CD1c-positive myeloid dendritic cell (primary cell): ENCODE results near the gene LSM8.
"Not testable (repeated sequence)": the region's sequence is repeated elsewhere in the genome, so short reads cannot be mapped to it uniquely, and the experiment has no call there.

Experiments
- DNase-seq: peaks from one replicate; pipeline ENCODE4 v3.0.0-alpha.2; 2016; ENCODE audit errors: extremely low spot score

LSM8 gene

GRCh38 chr7:118183786-118184564, at the start of gene LSM8:
Gene LSM8, plus strand, starts transcription at chr7:118184164. Its CDS starts 60 bp downstream, at chr7:118184224.
- DNase-seq: peak; percentile 100

DNA sequence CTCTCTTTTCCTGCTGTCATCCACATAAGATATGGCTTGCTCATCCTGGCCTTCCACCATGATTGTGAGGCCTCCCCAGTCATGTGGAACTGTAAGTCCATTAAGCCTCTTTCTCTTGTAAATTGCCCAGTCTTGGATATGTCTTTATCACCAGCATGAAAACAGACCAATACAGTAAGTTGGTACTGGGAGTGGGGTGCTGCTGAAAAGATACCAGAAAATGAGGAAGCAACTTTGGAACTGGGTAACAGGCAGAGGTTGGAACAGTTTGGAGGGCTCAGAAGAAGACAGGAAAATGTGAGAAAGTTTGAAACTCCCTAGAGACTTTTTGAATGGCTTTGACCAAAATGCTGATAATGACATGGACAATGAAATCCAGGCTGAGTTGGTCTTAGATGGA, 49.5 kb upstream of the LSM8 start:
- not testable (repeated sequence) for DNase-seq

GRCh38 chr7:118140468-118140867, 43.5 kb upstream of the LSM8 start:
- no peak for DNase-seq

DNA sequence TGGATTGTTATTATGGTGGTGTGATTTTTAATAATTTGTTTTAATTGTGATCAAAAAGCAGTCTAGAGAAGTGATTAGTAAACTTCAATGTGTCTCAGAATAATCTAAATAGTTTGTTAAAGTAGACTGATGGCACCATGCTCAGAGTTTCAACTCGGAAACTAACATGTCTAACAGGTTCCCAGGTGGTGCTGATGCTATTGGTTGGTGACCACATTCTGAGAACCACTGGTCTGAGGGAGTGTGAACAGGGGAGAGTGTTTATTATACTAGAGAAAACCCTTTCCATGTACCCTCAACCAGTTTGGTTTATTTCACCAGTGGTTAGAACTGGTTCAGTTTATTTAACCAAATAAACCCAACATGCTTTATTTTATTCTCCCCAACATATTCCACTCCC, 42.0 kb upstream of the LSM8 start:
- DNase-seq: no peak

- DNase-seq: no peak
These were observed 35.0 kb upstream of the LSM8 start for GRCh38 chr7:118148930-118149329.

GRCh38 chr7:118149394-118149793, 34.6 kb upstream of the LSM8 start:
- no peak for DNase-seq

DNA sequence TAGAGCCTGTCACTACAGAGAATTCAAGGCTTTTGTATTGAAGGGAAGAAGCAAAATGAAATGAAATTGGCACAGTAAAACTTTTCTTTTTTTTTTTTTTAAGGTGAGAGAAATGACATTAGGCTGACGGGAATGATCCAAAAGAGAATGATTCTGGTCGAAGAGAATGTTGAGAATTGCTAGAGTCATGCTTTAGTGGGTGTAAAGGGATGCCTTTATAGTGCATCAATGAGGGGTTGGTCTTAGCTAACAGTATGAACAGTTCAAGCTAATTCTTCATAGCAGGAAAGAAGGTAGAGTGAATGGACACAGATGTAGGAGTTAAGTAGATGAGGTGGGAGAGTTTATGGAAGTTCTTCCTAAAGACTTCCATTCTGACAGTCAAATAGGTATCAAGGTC, 32.3 kb upstream of the LSM8 start:
- no peak for DNase-seq

GRCh38 chr7:118152149-118152548, 31.8 kb upstream of the LSM8 start:
- DNase-seq: no peak

DNA sequence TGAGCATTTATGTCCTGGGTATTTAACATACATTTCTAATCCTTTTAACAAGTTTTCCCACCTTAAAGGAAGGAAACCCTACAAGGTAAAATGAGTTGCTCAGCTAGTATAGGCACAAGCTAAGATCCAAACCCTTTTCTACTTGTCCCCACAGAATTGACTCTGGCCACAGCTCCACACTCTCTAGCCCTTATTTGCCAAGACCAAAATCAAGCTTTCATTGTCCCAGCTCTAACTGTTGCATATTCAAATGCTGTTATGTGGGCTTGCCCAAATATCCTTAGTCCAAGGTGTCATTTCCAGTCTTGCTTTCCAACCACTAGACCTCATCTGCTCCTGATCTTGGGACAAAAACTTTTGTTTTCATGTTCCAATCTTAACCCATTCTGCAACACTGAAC, 31.3 kb upstream of the LSM8 start:
- no peak for DNase-seq

DNA sequence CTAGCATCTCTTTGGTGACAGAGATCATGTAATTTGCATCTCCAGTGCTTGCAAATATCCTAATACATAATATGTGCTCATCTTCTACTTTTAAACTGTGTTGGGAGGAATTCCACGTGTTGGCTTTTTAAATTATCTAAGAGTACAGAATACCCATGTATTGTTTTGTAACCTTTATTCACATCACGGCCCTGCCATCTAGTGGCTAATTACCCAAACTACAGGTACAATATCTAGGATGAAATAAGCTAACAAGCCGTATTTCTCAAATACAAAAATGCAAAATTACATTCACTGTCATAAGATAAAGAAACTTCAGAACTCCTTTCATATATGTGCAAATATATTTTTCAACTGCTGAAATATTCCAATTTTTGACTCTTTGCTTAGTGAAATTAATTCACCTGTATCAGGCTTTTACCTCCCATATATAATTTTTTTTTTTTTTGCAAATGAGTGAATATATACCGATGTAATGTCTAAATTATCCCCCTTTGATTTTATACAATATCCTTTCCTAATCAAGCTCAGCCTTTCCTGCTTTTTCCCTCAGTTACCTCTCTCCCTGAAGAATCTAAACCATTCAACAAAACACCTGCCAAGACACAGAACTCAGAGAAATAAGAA, 30.3 kb upstream of the LSM8 start:
- DNase-seq: peak; percentile 70

- no peak for DNase-seq
These were observed 25.2 kb upstream of the LSM8 start for GRCh38 chr7:118158766-118159165.

DNA sequence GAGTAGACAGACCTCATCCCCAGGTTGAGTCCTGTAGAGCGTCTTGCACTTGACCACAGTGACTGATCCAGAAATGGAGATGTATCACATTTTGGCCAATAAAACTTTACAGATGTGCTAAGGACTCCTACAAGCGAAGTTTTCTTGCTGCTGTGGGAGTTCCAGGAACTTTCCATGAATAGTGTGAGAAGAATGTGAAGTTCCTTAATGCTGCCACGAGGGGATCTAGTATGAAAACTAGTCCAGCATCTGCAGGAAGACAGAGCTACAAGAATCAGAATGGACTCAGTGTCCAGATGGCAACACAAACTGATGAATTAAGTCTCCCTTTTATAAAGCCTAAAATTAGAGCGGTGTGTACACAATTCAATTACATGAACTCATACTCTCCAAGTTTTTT, 14.8 kb upstream of the LSM8 start:
- DNase-seq: no peak

DNA sequence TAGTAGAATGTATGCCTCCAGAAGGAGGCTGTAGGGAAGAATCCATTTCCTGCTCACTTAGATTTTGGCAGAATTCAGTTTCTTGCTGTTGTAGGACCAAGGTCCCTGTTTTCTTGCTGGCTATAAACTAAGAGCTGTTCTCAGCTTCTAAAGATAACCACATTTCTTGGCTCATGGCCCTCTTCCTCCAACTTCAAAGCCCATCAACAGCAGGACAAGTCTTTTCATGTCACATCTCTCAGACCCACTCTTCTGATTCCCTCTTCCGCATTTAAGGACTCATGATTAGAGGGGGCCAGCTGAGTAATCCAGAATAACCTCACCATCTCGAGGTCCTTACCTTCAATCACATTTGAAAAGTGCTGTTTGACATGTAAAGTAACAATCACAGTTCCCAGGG, 8.2 kb upstream of the LSM8 start:
- no peak for DNase-seq

DNA sequence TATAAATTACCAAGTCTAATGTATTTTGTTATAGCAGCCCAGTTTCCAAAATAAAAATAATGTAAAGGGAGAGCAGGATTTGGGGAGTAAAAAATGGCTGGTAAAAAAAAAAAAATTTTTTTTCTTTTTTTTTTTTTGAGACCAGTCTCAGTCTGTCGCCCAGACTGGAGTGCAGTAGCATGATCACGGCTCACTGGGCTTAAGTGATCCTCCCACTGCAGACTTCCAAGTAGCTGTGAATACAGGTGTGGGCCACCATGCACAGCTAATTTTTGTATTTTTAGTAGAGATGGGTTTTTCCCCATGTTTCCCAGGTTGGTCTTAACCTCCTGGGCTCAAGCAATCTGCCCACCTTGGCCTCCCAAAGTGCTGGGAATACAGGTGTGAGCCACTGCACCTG, 4.8 kb upstream of the LSM8 start:
- DNase-seq: no peak

- peak; percentile 8 for DNase-seq
These were observed 1.2 kb upstream of the LSM8 start for GRCh38 chr7:118182593-118183427.

DNA sequence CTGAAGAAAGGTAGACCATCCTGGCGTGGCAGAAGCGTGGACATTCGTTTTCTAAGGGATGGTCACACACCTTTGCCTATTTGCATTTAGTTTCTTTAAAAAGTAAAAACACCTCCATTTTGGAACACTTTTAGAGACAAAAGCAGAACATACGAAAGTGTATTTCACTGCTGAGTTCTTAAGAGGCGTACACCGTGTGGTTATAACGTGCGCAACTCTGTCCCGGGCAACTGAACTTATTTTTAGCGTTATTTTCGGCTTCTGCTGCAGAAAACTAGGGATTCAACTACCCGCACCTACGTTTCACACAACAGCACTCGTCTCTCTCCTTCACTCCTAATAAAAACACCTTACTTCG, 557 bp upstream of the LSM8 start:
- peak; percentile 50 for DNase-seq

DNA sequence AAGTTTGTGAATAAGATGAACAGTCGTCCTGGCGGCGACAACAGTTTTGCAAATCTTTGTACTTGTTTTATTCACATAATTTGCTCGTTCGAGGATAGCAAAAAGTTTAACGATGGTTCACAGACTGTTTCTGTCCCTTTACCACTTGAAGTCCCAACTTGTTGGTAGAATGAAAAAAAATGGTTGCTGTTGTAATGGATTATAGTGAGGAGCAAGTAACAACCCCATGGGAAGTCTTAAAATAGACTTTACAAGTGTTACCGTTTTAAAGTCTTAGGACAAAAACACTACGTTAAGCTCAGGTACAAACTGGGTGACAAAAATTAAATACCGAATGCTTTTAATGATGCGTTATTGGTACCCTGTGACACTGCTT, 589 bp downstream of the LSM8 start:
- DNase-seq: peak; percentile 19

- no peak for DNase-seq
These were observed 1.3 kb downstream of the LSM8 start for GRCh38 chr7:118185163-118185860.

DNA sequence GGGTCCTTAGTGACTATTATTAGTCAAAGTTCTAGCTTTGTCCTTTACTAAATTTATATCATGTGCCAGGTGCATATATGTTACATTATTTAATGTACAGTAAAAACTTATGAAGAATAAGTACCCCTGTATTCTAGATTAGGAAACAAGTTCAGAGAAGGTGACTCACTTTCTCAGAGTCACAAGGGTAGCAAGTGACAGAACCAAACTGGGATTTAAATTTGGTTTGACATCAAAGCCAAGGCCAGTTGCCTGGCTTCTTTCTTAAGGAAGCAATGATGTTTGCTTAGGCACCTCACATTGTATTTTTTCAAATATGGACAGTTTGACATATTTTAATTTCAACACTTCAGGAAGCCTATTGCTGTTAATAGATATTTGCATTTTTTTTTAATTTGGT, 2.5 kb downstream of the LSM8 start:
- peak; percentile 13 for DNase-seq

- DNase-seq: no peak
These were observed 10.6 kb downstream of the LSM8 start for GRCh38 chr7:118194571-118194970.

DNA sequence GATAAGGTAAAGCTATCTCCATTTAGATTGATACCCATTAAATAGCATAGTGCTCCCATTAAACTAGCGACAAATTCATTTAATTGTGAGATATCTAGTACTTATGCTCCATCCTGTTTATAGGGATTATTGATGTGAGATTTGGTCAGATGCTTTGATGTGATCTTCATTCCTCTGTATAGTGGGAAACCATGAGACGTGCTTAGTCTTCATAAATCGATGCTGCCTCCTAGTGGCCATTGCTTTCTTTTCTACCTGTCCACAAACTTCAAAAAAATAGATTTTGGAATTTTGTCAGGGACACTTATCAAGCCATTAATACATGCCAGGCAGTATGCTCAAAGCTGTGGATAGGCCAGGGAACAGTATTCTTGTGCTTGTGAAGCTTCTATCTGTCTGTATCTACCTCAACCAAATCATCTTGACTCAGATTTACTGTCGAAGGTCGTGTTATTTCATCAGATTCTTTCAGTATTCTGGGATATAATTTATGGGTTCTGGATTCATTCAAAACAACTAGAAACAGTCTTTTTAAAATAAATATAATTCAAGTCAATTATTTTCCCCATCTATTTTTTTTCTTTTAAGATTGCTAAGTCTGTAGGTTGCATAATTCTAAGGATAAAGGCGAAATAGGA, 12.0 kb downstream of the LSM8 start:
- peak; percentile 64 for DNase-seq

- no peak for DNase-seq
These were observed 18.1 kb downstream of the LSM8 start for GRCh38 chr7:118202061-118202460.
